Endothelial cell of umbilical vein (primary cell): ENCODE results near the gene MAK. TPM values are rescaled to one million over a fixed set of nuclear protein-coding genes. Genes with fewer than 3 reads are reported as not detected.

Experiments used
- BruUV-seq: library from RNA; stranded (reverse); fragments of 400-500 nt; replicated peaks from 2 replicates; lab custom pipeline; 2021; lab: Mats Ljungman, UMichigan
- CTCF ChIA-PET: fragments of 300-600, 350-600 bp; sonication (Branson Sonifier 250); formaldehyde crosslinking; loops from one replicate; lab custom pipeline; 2021; ENCODE audit warnings: antibody characterized with exemption, inconsistent platforms; lab: Charles Lee
- POLR2A ChIA-PET: fragments of 300-600, 350-600 bp; sonication (Branson Sonifier 250); formaldehyde crosslinking; loops from one replicate; lab custom pipeline; 2021; ENCODE audit warnings: antibody characterized with exemption, inconsistent platforms; lab: Charles Lee
- DNase-seq: peaks from one replicate; pipeline ENCODE4 v3.0.0-alpha.2; 2011; ENCODE audit warnings: low read depth, low spot score
- FAIRE-seq: peaks from 2 replicates; lab custom pipeline; 2011; peaks lifted over from hg19 to GRCh38; lab: Jason Lieb, UNC
- H2AFZ ChIP-seq: 2 replicates; pipeline ENCODE4 v1.6.0; 2012; ENCODE audit warnings: low read depth, low read length, control low read depth, inconsistent platforms
- H3K27ac ChIP-seq: 2 replicates; pipeline ENCODE4 v1.5.1; 2011; ENCODE audit warnings: low read depth, mild to moderate bottlenecking, control low read depth, low read length, moderate library complexity; ENCODE audit not compliant: insufficient read depth
- H3K27me3 ChIP-seq, 2 experiments: 2 replicates each; pipeline versions ENCODE4 v1.6.0 to v1.6.1; 2011; ENCODE audit warnings: low read length in 2 of 2, mixed read lengths in 1 of 2; ENCODE audit not compliant: control insufficient read depth in 2 of 2, insufficient read depth in 2 of 2
- H3K36me3 ChIP-seq, 2 experiments: 2 replicates in 1 of 2; 3 replicates in 1 of 2; pipeline ENCODE4 v1.5.1; 2011; ENCODE audit warnings: low read length in 2 of 2, mild to moderate bottlenecking in 1 of 2, moderate library complexity in 1 of 2; ENCODE audit not compliant: control insufficient read depth in 2 of 2, insufficient read depth in 2 of 2; ENCODE audit errors: extremely low read depth in 1 of 2
- H3K4me1 ChIP-seq: 3 replicates; pipeline ENCODE4 v1.5.1; 2011; ENCODE audit warnings: mild to moderate bottlenecking, low read length; ENCODE audit not compliant: control insufficient read depth, insufficient read depth; ENCODE audit errors: extremely low read depth
- H3K4me2 ChIP-seq: 2 replicates; pipeline ENCODE4 v1.6.1; 2011; ENCODE audit warnings: low read length, control low read depth, mixed read lengths; ENCODE audit not compliant: insufficient read depth
- H3K4me3 ChIP-seq, 3 experiments: fragments of 200-600 bp in 1 of 3; sonication (generic), shearing (Covaris generic) in 1 of 3; replicated peaks in 1 of 3; 2 replicates each; pipeline ENCODE4 v1.5.1; 2011 to 2016; ENCODE audit warnings: control low read depth in 3 of 3, low read length in 3 of 3, mild to moderate bottlenecking in 2 of 3, inconsistent platforms in 1 of 3, low read depth in 1 of 3, moderate library complexity in 1 of 3; ENCODE audit not compliant: insufficient read depth in 1 of 3
- H3K79me2 ChIP-seq: 2 replicates; pipeline ENCODE4 v1.6.0; 2012; ENCODE audit warnings: low read length, inconsistent platforms; ENCODE audit not compliant: control insufficient read depth, insufficient read depth
- H3K9ac ChIP-seq: replicated peaks from 2 replicates; pipeline ENCODE3; 2011; ENCODE audit warnings: low read length, control low read depth; ENCODE audit not compliant: insufficient read depth; ENCODE audit errors: extremely low read depth
- H3K9me1 ChIP-seq: replicated peaks from 3 replicates; pipeline ENCODE4 v1.6.0; 2011; ENCODE audit warnings: mild to moderate bottlenecking, low read length; ENCODE audit not compliant: control insufficient read depth, insufficient read depth; ENCODE audit errors: extremely low read depth
- H3K9me3 ChIP-seq: replicated peaks from 2 replicates; pipeline ENCODE4 v1.5.1; 2012; ENCODE audit warnings: low read length, inconsistent platforms; ENCODE audit not compliant: control insufficient read depth, insufficient read depth
- H4K20me1 ChIP-seq: replicated peaks from 2 replicates; pipeline ENCODE3; 2011; ENCODE audit warnings: mild to moderate bottlenecking, low read length; ENCODE audit not compliant: control insufficient read depth, insufficient read depth; ENCODE audit errors: extremely low read depth
- CTCF ChIP-seq, 2 donors: IDR thresholded peaks; 1 replicate in 1 of 2; 2 replicates in 1 of 2; pipeline ENCODE4 v1.5.1; 2011; ENCODE audit warnings: low read length in 2 of 2, mild to moderate bottlenecking in 2 of 2, moderate library complexity in 2 of 2, control low read depth in 1 of 2, inconsistent platforms in 1 of 2, low read depth in 1 of 2; ENCODE audit not compliant: insufficient read depth in 1 of 2; ENCODE audit errors: extremely low read depth in 1 of 2
- EZH2 ChIP-seq: IDR thresholded peaks from 2 replicates; pipeline ENCODE4 v1.6.1; 2012; ENCODE audit warnings: borderline replicate concordance, low read depth, mild to moderate bottlenecking, moderate library complexity, low read length, inconsistent platforms; ENCODE audit not compliant: severe bottlenecking
- FOS ChIP-seq: IDR thresholded peaks from 2 replicates; pipeline ENCODE4 v1.6.1; 2011; ENCODE audit warnings: mild to moderate bottlenecking, low read length, moderate library complexity, borderline replicate concordance; ENCODE audit not compliant: insufficient read depth
- GATA2 ChIP-seq: IDR thresholded peaks from 2 replicates; pipeline ENCODE4 v1.7.0; 2011; ENCODE audit warnings: low read depth, mild to moderate bottlenecking, moderate library complexity, mixed read lengths, low read length; ENCODE audit not compliant: insufficient read length, insufficient read depth
- JUN ChIP-seq: IDR thresholded peaks from 2 replicates; pipeline ENCODE4 v1.6.1; 2011; ENCODE audit warnings: borderline replicate concordance, low read depth; ENCODE audit not compliant: insufficient read length, insufficient read depth
- MYC ChIP-seq: IDR thresholded peaks from one replicate; pipeline ENCODE4 v1.6.1; 2011; ENCODE audit warnings: mild to moderate bottlenecking, low read depth, low read length
- POLR2A ChIP-seq: IDR thresholded peaks from 2 replicates; pipeline ENCODE4 v1.6.1; 2012; ENCODE audit warnings: low read depth, mild to moderate bottlenecking, control low read depth, low read length
- POLR2AphosphoS5 ChIP-seq: IDR thresholded peaks from 2 replicates; pipeline ENCODE4 v1.6.1; 2012; ENCODE audit warnings: low read depth, mild to moderate bottlenecking, control low read depth, low read length, moderate library complexity; ENCODE audit not compliant: insufficient read depth
- dilution Hi-C: fragments of 300-500 bp; cut with MboI; formaldehyde crosslinking; loops from one replicate; pipeline ENCODE4 v1.15.0; 2019; ENCODE audit warnings: low sequenced_read_pairs; ENCODE audit not compliant: extremely low pct_ligation_motif_present
- intact Hi-C: fragments of 100-400 bp; cut with micrococcal nuclease; formaldehyde crosslinking; loops from one replicate; pipeline ENCODE4 v1.10.0; 2022
- polyA plus RNA-seq, 4 experiments: library from polyadenylated mRNA; depleted of rRNA in 3 of 4; stranded (reverse) in 3 of 4; unstranded in 1 of 4; fragments of >200 nt; gene quantifications; 2 replicates each; pipeline versions ENCODE4 v1.2.1 to v1.2.3, GENCODE V29; 2011 to 2012; ENCODE audit warnings: missing spikeins in 1 of 4
- total RNA-seq: library from RNA; stranded (reverse); gene quantifications from 2 replicates; pipeline ENCODE4 v1.2.3, GENCODE V29; 2021
- TF ChIP-seq, protein P1 (sequence below): IDR thresholded peaks from 2 replicates; pipeline ENCODE4 v1.6.1; 2011; ENCODE audit not compliant: insufficient read depth, insufficient read length

Gene MAK
- total and polyA plus RNA-seq, 2 donors (not counting 3 experiments of a cell fraction or from before 2014, with no cell fraction given) = not detected

DNA sequence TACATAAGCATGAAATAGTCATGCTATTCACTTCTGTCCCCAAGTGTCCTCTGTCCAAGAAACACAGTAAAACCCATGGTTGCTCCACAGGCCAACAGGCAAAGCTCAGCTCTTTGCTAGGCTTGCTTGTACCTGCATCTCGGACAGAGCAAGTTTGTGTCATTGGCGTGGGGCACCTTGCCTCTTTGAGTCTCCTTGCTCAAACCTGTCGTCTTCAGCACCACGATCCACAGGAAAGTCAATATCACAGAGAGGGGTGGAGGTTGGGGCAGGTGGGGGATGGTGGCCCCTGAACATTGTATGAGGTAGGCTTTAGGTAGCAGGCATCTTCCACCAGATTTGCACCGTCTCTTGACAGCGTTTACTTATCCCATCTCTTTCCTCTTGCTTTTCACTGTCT is 94.8 kb downstream of the MAK start:
- no TSS peak for BruUV-seq
- Histone ChIP-seq H3K9me1 (no peaks in the 10 kb centered on the region), H3K79me2 (peaks cover 8% of the 10 kb centered on the region), H3K27ac (no peak overlapping the region), H3K4me1 (peaks cover 12% of the 10 kb centered on the region), H4K20me1 (no peaks in the 10 kb centered on the region), H3K27me3 (no peaks in the 10 kb centered on the region), H2AFZ (no peak overlapping the region), H3K36me3 (no peaks in the 10 kb centered on the region), H3K9me3 (no peaks in the 10 kb centered on the region), H3K4me2 (no peak overlapping the region), H3K4me3 (no peak overlapping the region), H3K9ac (no peak overlapping the region)
- TF ChIP-seq POLR2A (no peak), GATA2 (no peak), EZH2 (no peak), POLR2AphosphoS5 (no peak), CTCF (IDR thresholded peaks at IDR 0.05; ENCODE audit: extremely low read depth in 1 of 2, insufficient read depth in 1 of 2, low read depth in 1 of 2, low read length in 2 of 2) (no peak), FOS (no peak), MYC (no peak), JUN (no peak)
- TF ChIP-seq, protein P1, sequence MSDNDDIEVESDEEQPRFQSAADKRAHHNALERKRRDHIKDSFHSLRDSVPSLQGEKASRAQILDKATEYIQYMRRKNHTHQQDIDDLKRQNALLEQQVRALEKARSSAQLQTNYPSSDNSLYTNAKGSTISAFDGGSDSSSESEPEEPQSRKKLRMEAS = no peak
- intact Hi-C loops (no loop called here), dilution Hi-C loops (no loop called here)
- DNase-seq (no peak), FAIRE-seq (no peak)
- ChIA-PET CTCF (interaction anchor here (1.2 to 1.8 kb wide), 2 partner anchors 14 to 16 kb away, joined by 4 read pairs; no protein-coding TSS in a partner anchor), POLR2A (interaction anchor here (1.0 kb wide), 1 partner anchor 13 kb away, joined by 3 read pairs; no protein-coding TSS in a partner anchor)
